Mammary epithelial cell (primary cell): ENCODE measurements around the gene AFAP1.

Experiments used
- CTCF ChIP-seq, 2 donors: IDR thresholded peaks in 1 of 2; conservative IDR thresholded peaks in 1 of 2; 2 replicates each; pipeline ENCODE4 v1.5.1; 2011 to 2012; ENCODE audit warnings: inconsistent platforms in 2 of 2, low read length in 2 of 2, mild to moderate bottlenecking in 2 of 2, control low read depth in 1 of 2, low read depth in 1 of 2; ENCODE audit not compliant: insufficient read depth in 1 of 2; ENCODE audit errors: extremely low read depth in 1 of 2
- EZH2 ChIP-seq: IDR thresholded peaks from 2 replicates; pipeline ENCODE4 v1.6.1; 2012; ENCODE audit warnings: low read length, inconsistent platforms, borderline replicate concordance

DNA sequence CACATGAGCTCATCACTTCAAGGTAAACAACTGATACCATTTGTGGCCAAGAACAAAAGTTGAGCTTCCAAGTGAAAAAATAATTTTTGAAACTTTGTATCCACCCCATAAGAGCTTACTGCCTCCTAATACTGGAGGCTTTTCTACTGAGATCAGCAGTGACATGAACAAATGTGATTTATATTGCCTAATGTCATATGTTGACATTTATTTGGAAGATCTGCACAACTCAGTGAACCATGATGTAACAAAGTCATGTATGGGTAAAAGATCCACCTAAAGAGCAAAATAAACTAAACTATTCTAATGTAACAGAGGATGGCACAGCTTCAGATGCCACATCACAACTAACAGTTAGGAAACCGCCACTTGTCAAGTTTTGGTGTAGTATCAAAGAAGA, 65.8 kb downstream of the AFAP1 start:
- no peak for TF ChIP-seq CTCF (conservative IDR thresholded peaks at IDR 0.05 in 1 of 2, IDR thresholded peaks at IDR 0.05 in 1 of 2; ENCODE audit: extremely low read depth in 1 of 2, insufficient read depth in 1 of 2, low read depth in 1 of 2, low read length in 2 of 2)
- TF ChIP-seq EZH2 = no peak
